Omental fat pad (tissue), 4 donors: Measurements from ENCODE around the gene PDE1C. TPM values are rescaled to one million over a fixed set of nuclear protein-coding genes. Genes with fewer than 3 reads are reported as not detected.

Experiments
- ATAC-seq: fragments of 150-250 bp; one replicate; pipeline ENCODE4 v1.9.1; 2016; ENCODE audit warnings: mild to moderate bottlenecking, moderate library complexity; ENCODE audit not compliant: low FRiP score
- DNase-seq: peaks from one replicate; pipeline ENCODE4 v3.0.0-alpha.2; 2019; ENCODE audit warnings: low spot score
- total RNA-seq, 4 donors: library from RNA; depleted of rRNA; stranded (reverse); fragments of >200 nt; gene quantifications; one replicate each; pipeline ENCODE4 v1.1.0, GENCODE V29; 2016
- TF ChIP-seq, protein P1 (sequence below), 3 donors: fragments of 450-650 bp; IDR thresholded peaks; one replicate each; pipeline ENCODE4 v1.5.1; 2016 to 2017; ENCODE audit warnings: antibody characterized with exemption in 3 of 3, mild to moderate bottlenecking in 3 of 3, moderate library complexity in 2 of 3

PDE1C gene
- total RNA-seq, 4 donors from 2014 or later: 2.6 to 20.6 (median 4.3) TPM

GRCh38 chr7:32075612-32076011 is 5.4 kb upstream of the PDE1C start:
- TF ChIP-seq, protein P1, sequence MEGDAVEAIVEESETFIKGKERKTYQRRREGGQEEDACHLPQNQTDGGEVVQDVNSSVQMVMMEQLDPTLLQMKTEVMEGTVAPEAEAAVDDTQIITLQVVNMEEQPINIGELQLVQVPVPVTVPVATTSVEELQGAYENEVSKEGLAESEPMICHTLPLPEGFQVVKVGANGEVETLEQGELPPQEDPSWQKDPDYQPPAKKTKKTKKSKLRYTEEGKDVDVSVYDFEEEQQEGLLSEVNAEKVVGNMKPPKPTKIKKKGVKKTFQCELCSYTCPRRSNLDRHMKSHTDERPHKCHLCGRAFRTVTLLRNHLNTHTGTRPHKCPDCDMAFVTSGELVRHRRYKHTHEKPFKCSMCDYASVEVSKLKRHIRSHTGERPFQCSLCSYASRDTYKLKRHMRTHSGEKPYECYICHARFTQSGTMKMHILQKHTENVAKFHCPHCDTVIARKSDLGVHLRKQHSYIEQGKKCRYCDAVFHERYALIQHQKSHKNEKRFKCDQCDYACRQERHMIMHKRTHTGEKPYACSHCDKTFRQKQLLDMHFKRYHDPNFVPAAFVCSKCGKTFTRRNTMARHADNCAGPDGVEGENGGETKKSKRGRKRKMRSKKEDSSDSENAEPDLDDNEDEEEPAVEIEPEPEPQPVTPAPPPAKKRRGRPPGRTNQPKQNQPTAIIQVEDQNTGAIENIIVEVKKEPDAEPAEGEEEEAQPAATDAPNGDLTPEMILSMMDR (IDR thresholded peaks at IDR 0.05): no peak
- ATAC-seq (no peak), DNase-seq (no peak)

GRCh38 chr7:32074787-32075585 is 4.8 kb upstream of the PDE1C start:
- TF ChIP-seq, protein P1 (IDR thresholded peaks at IDR 0.05): no peak
- ATAC-seq: no peak
- DNase-seq: no peak

DNA sequence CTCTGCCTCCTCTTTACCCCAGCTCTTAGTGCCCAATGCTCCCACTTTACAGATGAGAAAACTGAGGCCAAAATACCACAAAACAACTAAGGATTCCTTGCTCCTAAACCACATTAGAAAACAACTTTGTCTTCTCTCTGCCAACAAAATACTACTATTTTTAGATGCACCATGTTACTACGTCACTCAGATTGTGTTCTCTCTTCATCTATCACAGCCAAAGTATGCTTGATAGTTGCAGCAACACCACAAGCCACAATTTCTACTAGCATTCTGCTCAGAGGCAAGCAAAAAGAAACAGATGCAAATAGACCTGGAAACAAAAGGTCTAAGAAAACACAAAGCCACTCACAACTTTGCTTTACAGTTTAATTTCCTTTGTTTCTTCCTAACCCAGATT is 3.3 kb upstream of the PDE1C start:
- DNase-seq: no peak
- TF ChIP-seq, protein P1 (IDR thresholded peaks at IDR 0.05): no peak
- no peak for ATAC-seq

DNA sequence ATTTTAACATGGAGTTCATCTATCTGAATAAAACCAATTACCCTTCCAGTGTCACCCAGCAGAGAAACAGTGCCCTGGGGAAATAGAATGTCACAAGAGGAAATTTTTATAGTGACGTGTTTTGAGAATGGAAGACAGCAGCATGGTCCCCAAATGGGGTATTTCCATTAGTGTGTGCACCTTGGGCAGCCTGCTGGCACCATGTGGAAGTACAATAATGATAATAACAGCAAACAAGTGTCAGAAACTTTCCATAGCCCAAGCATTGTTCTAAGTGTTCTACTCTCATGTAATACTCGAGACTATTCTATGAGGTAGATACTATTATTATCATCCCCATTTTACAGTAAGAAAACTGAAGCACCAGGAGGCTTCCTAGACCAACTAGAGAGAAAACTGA is 2.2 kb upstream of the PDE1C start:
- no peak for DNase-seq
- no peak for ATAC-seq
- TF ChIP-seq, protein P1 (IDR thresholded peaks at IDR 0.05): no peak

DNA sequence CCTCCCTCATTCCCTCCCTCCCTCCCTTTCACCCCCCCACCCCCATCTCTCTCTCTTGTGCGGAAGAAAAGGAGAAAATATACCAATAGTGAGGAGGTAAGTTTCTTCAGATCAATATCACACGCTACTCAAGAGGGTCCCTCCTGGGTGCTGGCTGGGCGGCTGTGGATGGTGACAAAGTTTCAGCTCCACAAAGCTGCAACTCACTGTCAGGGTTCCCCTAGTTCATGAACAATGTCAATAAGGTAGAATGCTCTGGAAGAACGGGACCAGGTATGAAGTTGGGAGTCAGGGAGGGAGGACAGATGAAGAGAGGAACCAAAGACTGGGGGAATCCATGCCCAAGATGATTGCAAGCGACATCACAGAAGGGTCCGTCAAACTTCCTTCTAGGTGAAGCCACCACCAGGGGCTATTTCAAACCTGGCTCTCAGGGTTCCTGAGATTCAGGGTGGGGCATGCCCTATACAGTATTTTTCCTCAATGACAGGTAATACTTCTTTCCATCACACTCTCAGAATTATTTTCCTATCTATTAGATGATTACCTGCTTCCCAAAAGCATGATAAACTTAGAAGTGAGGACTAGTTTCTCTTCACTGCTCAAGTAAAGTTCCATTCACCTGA is 1.4 kb upstream of the PDE1C start:
- ATAC-seq (no peak), DNase-seq (no peak)
- TF ChIP-seq, protein P1 (IDR thresholded peaks at IDR 0.05): no peak

- ATAC-seq: peak; percentile 13
Measured at GRCh38 chr7:32070051-32070405, 179 bp downstream of the PDE1C start.

More at GRCh38 chr7:32070051-32070405, 179 bp downstream of the PDE1C start:
- no peak for DNase-seq
- TF ChIP-seq, protein P1 (IDR thresholded peaks at IDR 0.05): no peak
